Hematopoietic multipotent progenitor cell treated with erythropoietin and hydrocortisone succinate and interleukin-3 and kit ligand, for 8 days (in vitro differentiated cells): ENCODE measurements around the gene HS2ST1.

ENCODE experiments used
- DNase-seq: peaks from one replicate; pipeline ENCODE4 v3.0.0-alpha.2; 2015

Gene HS2ST1

DNA sequence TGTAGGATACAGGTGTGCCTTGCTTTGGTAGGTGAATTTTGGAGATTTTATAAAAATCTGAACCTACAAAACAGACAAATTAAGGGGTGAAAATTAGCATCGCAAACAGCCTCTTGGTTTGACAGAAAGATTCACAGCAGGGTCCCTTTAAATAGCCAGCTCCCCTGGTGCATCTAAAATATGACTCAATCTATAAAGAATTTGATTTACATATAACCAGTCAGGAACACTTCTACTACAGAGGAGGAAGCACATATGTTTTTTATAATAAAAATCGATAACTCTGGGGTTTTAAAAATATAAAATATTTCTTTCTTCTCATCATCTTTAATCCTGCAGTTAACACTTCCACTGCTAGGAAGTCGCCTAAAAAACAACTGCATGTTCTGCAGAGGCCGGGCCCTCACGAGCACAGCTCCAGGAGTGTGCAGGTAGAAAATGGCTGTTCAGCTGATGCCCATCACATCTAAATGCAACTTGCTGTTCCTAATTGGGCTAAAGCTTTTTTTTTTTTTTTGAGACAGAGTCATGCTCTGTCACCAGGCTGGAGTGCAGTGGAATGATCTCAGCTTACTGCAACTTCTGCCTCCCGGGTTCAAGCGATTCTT lies 203.4 kb downstream of the HS2ST1 start:
- no peak for DNase-seq

DNA sequence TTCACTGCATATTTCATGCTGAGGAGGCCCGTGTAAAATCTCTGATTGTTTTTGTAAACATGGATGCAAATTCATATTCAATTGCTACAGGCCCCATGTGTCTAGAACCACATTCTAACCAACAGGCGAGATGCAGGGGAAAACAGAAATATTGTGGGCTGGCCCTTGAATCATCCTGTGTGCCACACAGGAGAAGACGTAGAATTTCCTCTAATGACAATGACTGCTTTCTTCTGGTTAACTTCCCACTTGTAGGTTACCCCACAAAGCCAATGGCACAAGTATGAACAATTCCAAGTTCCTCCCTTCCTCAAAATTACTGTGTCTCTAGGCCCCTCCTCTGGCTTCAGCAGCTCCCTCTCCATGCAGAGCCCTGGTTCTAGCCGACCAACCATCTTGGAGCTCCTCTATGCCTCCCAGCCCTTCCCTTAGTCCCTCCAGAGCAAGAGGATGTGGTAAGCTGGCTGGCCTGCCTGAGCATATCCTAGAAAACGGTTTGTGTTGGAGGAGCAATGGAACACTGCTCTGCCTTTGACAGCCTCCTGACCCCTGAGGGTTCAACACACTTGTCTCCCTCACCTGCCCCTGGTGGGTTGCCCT lies 205.2 kb downstream of the HS2ST1 start:
- no peak for DNase-seq

DNA sequence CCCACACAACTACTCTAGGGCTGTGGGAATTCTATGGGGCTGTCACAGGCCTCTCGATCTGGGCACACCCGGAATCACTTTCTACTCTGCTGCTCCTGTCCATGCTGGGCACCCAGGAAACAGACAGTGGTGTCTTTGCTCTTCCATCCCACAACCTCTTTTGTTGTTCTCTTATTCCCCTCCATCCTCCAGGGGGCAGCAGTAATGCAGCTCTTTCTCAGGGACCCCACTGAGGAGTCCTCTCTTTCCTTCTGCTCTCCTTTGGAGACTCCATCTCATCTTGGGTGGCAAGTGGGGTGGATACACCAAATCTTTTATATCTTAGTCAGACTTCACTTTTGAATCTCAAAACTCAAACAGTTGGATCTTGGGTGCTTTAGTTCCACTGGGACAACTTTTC lies 206.3 kb downstream of the HS2ST1 start:
- DNase-seq: peak; percentile 35

DNA sequence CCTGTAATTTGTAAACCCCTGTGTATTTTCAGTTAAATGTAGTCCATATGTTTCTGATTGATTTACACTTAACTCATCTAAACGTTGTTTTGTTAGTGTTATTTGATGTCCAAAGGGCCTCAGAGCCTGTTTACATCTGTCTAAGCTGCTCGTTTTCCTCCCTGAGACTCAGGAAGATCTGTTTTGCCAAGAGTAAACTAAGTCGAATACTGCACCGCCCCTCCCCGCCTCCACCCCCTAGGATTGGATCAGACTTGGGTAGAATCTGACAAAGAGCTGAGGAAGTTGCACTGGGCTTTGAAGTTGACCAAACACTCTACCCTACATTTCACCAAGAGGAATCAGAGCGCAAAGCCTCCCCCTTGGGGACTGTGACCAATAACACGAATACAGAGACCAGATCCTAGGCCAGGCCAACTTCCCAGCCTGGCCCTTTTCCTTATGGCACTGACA lies 207.3 kb downstream of the HS2ST1 start:
- DNase-seq: no peak

DNA sequence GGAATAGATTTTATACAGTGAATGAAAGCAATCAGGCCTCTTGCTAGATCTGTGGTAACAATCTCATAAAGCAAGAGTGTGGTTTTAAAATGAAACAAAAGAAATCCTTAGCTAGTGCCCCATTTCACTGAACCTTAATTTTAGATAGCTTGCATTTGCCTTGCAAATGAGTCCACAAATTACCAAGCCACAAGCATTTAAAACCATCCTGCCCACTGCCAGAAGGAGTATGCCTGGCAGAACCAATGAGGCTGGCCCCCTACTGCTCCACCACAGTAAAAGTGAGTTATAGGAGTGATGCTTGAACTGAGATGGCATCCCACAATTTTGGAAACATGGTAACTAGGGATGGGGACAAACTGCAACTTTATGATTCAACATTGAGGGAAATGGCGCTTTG lies 207.8 kb downstream of the HS2ST1 start:
- no peak for DNase-seq

DNA sequence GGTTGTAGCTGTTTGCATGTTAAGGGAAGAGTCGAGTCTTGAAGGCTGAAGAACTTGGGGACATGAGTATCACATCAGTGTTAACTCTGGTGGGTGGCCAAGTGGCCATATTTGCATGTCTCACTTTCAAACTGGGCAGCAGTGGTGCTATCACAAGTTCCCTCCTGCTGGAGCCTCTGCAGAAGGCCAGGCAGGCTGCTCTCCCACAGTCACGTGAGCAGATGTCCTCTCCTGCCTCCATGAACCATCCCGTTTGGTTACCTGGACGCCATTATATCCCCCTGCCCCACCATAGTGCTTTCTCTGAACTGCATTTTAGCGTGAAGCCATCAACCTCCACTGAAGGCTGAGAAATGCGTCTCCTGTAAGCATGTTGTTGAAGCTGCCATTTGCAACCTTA lies 209.2 kb downstream of the HS2ST1 start:
- DNase-seq: no peak

DNA sequence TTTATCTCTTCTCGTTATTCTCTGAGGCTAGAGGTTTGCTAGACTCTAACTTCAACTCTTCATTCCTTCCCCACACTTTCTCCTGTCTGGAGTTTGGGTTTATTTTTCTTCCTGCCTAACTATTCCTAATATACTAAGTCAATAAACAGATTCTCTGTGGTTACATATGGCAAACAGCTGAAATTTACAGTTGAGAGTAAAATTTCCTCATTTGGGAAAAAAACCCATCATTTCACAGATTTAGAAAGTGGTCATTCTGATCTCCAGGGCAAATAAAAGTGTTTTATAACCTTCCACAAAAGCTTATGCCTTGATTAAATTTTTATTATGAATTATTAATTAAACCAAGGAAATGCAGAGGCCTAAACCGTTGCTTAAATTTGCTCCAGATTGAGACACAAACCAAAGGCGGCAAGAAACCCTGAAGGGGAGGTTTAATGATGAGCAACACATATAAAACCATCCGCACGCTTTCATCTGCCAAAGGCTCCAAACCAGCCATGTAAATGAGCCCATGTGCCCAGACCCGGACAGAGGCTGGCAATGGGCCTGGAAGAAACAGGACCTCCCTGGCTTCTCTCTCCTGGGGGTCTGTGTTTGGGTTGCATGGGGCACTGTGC lies 212.6 kb downstream of the HS2ST1 start:
- DNase-seq: no peak

DNA sequence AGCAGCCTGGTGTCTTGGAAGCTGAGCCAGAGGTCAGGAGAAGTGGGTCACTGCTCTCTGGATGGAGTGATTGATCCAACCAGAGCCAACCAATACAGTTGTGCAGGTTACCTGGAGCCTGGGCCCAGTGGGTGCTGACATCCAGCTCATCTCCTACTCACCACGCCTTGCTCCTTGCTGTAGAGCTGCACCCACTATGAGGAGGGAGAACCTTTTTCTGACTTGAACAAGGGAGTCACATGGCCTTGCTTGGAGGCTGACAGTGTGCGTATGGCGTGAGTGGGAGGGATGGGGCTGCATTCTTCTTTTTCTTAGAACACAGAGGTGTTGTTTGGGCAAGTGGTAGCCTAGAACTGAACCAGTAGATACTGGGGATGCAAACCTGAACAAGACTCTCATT lies 213.1 kb downstream of the HS2ST1 start:
- DNase-seq: no peak

DNA sequence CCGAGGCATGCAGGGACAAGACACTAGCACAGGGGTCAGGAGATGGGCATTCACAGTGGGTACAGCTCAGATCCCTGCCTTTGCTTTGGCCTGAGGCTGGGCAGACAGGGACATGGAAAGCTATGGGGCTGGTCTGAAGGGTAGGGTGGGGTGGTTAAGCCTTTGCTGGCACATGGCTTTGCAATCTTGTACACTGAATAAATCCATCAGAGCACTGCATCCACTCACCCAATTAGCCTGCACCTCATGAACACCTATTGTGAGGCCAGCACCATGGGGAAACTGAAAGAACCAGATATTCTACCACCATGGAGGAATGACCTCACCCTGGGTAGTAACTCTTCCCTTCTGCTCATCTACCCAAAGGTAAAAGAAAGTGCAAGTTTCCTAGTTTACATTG lies 214.6 kb downstream of the HS2ST1 start:
- DNase-seq: no peak

DNA sequence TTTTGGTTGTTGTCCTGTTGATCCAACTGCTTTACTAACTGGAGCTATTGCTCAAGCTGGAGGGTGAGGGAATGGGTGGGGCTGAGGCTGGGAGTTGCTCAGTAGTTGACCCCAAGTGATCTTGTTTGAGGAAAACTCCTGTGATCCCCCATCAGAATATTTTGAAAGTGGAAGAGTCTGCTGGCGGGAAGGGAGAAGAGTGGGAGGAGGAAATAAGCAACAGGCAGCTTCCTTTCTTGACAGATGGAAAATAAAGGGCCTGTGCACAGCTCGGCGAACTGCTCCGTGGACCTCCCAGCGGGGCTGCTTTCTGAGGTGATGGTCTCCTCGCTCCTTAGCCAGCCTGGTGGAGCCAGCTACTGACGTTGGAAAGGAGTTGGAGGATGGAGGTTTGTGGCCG lies 215.2 kb downstream of the HS2ST1 start:
- DNase-seq: no peak

DNA sequence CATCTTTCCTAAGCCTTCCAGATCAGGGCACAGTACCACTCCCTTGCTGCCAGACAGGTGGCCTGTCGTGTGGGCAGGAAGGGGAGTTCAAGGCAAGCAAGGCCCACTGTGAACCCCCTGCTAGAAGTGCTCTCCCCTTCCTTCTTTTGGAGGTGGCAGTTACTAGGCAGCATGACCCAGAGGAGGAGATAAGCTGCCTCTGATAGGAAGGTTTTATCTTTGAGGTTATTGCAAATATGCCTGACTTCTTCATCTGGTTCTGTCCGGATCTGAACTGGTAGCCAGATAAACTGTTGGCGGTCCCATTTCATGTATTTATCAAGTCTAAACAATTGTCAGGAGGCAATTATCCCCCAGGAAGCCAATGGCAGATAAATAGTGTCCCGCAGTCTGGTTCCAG lies 216.0 kb downstream of the HS2ST1 start:
- peak; percentile 57 for DNase-seq

DNA sequence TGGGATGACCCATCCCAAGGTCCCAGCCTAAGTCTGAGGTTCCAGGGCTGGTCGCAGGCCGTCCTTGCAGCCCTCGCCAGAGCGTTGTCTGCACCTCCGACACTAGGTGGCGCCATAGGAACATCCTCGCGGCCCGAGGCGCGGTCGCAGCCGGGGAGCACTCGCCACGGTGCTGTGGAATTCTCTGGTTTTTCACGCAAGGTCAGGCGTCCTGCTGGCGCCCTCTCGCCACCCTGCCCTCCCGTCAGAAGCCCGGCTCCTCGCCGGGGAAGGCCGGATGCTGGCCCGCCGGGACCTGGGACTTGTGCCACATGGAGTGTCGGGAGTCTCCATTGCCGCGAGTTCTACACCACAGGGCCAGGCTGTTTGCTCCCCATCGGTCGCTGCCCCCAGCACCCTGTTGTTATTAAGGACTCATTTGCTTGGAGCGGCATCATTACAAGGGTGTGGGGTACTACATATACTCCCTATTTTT lies 217.4 kb downstream of the HS2ST1 start:
- peak; percentile 72 for DNase-seq

DNA sequence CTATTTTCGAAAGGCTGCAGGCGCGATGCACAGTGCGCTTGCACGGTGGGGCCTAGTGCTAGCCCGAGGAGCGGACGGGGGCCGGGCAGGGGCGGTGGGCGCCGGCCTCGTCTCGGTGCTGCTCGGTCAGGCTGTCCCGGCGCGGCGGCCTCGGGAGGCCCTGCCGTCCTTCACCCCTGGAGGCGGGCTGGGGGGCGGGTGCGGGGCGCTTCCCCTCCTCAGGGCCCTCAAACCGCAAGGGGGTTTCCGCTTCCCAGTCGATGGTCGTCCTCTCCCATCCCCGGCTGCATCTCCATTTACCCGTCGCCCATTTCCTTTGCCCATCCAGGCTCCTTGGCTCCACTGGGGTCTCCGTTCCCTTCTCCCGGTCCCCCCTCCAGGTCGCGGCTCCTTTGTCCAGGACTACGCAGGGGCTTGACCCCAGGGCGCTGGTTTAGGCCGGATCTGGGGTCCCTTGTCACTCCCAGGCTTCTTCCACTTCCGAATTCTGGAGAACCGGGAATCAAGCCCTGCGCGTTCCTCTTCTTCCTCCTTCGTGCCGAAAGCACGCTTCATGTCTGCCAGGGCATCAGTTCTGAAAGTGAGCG lies 217.9 kb downstream of the HS2ST1 start:
- no peak for DNase-seq

DNA sequence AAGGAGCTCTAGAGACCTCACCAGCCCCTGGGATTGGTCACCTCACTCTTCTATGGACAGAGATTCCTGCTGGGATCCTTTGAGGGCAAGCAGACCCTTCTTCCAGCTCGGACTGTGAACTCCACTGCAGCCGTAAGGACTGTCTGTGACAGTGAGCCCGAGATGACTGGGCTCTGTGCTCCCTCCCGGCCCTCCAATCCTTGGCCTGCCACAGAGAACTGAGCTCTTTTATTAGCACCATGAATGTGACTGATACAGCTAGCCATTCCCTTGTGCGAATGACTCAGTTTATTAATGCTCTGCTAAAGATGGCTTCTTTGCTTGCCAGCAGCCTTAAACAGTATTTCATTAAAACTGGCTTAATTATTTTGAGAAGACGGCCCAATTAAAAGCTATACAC lies 219.6 kb downstream of the HS2ST1 start:
- DNase-seq: no peak

DNA sequence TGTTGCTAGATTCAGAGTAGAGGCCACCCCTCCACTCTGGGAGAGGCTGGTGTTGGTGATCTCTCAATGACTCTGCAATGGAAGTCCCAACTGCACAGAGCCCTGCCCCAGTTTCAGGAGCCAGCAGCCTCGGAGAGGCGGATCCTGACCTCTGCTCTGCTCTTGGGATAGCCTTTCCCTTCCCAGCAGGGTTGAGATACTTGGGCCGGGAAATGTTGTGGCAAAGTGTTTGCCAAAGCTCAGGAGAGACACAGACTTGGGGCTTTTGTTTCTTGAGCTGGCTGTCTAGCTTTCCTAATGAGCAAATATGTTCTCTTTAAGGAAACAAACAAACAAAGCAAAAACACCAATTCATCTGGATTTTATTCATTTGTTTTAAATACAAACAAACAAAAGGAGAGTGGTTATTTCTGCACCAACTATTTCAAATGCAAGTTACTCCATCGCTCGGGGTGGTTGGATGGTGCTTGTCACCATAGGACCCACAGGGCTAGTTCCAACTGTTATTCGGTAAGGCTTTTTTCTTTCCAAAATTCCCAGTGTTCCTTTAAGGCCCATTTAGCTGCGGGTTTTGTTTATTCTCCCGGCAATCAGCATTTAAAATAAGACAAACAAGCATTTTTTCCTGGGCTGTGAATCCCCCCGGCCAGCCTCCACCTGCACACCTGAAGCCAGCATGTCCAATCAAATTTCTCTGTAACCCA lies 220.3 kb downstream of the HS2ST1 start:
- no peak for DNase-seq

DNA sequence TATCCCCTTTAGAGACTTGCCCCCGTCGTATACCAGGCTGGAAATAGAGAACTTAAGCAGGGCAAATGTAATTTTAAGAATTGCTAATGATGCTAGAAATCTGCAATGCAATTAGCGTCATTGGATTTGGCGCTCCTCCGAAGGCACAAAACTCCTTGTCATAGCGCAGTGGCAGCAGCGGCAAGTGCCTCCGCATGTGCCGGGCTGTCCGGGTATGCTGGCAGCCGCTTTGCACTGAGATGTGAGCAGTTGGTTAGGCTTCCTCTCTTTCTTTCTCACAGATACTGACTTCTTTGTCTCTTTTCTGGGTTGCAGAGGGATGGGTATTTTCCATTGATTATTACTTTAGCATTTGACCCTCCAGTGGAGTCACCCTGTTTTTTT lies 220.9 kb downstream of the HS2ST1 start:
- no peak for DNase-seq

DNA sequence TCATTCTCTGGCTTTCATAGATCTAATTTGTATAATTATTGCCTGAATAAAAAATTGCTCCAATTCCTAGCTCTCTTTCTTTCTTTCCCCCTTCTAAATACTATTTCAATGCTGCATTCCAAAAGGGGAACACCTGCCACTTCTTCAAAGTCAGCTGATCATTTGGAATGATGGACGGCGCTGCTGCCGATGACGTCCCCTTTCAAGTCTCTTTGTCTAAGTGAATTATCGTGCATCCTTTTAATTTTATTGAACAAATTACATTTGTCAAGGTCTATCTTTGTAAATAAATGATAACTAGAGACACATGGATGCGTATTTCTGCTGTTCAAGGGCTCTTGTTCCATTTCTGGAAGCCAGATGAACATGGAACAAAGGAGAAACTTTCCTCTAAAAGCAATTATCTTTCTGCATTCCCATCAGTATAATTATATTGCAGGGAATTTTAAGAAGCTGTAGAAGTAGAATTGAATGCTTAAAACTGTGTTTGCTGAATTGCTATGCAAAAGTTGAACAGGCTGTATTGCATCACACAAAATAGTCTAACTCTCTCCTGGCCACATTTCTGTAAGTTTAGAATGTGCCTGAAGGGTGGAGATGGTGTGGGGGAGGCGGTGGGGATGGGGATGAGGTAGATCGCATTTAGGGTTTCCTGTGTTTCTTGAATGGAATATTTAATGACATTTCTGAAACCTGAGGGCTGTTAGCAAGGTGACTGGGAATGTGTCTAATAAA lies 222.3 kb downstream of the HS2ST1 start:
- no peak for DNase-seq

DNA sequence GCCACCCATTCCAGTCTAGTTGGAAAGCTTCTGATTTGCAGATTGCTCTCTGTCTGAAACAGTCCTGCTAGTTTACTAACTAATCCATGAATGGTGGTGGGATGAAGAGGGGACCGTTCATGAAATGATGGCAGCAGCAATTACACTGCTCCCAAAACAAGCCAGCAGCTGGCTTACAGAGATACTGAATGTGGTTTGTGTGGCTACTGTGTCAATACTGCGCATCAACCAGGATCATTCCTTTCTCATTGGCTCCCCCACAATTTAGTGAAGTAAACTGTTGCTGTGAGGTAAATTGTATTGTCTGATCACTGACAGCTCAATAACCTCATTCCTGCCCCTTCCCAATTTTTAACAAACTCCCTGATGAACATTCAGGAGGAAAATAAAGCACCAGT lies 222.9 kb downstream of the HS2ST1 start:
- DNase-seq: peak; percentile 26

DNA sequence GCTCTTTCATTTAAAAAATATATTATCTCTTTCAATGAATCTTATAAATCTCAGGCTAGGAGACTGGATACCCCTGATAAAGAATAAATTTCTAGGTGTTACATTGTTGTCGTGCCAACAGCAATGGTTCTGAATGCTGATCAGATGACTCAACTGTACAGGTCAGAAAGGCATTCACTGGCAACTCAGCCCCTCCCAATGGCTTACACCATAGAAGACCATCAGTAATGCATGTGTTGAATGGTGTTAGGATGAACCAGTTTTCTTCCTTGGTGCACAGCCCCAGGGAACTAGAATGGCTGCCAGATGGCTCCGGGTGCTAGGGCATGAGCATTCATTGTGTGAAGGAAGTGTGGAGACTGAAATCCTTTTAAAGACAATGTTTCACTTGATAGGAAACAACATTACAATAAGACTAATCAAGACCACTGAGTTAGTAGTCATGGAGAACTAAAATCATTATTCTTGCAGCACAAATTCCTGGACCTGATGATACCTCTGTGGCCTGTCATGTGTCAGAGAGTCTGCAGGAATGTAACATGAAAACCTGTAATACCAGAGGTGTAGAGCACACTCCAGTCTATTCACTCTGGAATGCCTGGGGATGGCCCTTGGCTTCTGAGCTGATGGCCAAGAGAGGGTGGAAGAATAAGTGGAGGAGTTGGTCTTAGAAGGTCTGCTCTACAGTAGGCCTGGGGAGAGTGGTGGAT lies 226.6 kb downstream of the HS2ST1 start:
- no peak for DNase-seq

DNA sequence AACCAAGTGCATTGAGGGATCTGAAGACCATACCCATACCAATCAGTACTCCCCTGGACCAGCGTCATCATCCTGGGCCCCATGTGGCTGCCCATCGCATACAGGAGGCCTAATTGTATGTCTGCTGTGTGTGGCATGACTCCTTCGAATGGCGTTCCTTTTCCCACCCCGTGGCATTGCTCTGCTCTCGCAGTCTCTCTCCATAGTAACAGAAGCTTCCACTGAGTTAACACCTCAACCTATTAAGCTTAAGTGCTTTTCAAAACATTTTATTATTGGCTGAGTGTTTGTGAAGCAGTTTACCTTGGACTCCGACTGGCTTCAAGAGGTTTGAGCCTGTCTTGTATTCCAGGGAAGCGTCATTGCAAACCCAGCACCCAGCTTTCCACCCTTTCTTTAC lies 227.1 kb downstream of the HS2ST1 start:
- no peak for DNase-seq

DNA sequence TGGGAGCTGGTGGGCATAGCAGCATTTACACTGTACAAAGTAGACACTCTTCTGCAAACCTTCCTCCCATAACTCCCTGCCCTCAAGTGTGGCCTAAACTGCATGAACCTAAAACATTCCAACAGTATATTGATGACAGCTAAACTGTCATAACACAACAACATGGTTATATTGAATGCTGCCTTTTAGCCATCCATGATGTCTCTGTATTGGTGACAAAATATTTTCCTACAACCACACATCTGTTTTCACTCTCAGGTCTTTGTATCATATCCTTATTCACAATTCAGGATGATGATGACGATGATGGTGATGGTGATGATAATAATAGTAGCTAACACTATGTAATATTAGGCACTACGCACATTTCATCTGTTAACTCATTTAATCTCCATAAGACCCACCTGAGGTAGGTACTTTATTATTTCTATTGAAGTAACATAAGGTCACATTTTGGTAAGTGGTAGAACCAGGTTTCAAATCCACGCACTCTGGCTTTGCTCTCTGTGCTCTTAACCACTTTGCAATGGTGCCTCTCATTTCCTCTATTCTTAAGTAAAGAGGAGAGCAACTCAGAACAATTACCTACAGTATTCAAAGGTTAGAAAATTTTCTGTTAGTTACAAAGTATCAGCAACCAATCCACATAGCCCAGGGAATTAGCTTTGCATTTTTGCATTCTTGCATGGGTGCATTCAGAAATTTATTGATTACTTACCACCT lies 229.1 kb downstream of the HS2ST1 start:
- DNase-seq: no peak
